Endothelial cell of umbilical vein (primary cell): Measurements from ENCODE around the gene PLEKHA7. TPM values are rescaled to one million over a fixed set of nuclear protein-coding genes. Genes with fewer than 3 reads are reported as not detected.

Experiments used
- BruUV-seq: library from RNA; stranded (reverse); fragments of 400-500 nt; replicated peaks from 2 replicates; lab custom pipeline; 2021; lab: Mats Ljungman, UMichigan
- CTCF ChIA-PET: fragments of 300-600, 350-600 bp; sonication (Branson Sonifier 250); formaldehyde crosslinking; loops from one replicate; lab custom pipeline; 2021; ENCODE audit warnings: antibody characterized with exemption, inconsistent platforms; lab: Charles Lee
- POLR2A ChIA-PET: fragments of 300-600, 350-600 bp; sonication (Branson Sonifier 250); formaldehyde crosslinking; loops from one replicate; lab custom pipeline; 2021; ENCODE audit warnings: antibody characterized with exemption, inconsistent platforms; lab: Charles Lee
- DNase-seq: peaks from one replicate; pipeline ENCODE4 v3.0.0-alpha.2; 2011; ENCODE audit warnings: low read depth, low spot score
- FAIRE-seq: peaks from 2 replicates; lab custom pipeline; 2011; peaks lifted over from hg19 to GRCh38; lab: Jason Lieb, UNC
- H2AFZ ChIP-seq: 2 replicates; pipeline ENCODE4 v1.6.0; 2012; ENCODE audit warnings: low read depth, low read length, control low read depth, inconsistent platforms
- H3K27ac ChIP-seq: 2 replicates; pipeline ENCODE4 v1.5.1; 2011; ENCODE audit warnings: low read depth, mild to moderate bottlenecking, control low read depth, low read length, moderate library complexity; ENCODE audit not compliant: insufficient read depth
- H3K27me3 ChIP-seq, 2 experiments: 2 replicates each; pipeline versions ENCODE4 v1.6.0 to v1.6.1; 2011; ENCODE audit warnings: low read length in 2 of 2, mixed read lengths in 1 of 2; ENCODE audit not compliant: control insufficient read depth in 2 of 2, insufficient read depth in 2 of 2
- H3K36me3 ChIP-seq, 2 experiments: 2 replicates in 1 of 2; 3 replicates in 1 of 2; pipeline ENCODE4 v1.5.1; 2011; ENCODE audit warnings: low read length in 2 of 2, mild to moderate bottlenecking in 1 of 2, moderate library complexity in 1 of 2; ENCODE audit not compliant: control insufficient read depth in 2 of 2, insufficient read depth in 2 of 2; ENCODE audit errors: extremely low read depth in 1 of 2
- H3K4me1 ChIP-seq: 3 replicates; pipeline ENCODE4 v1.5.1; 2011; ENCODE audit warnings: mild to moderate bottlenecking, low read length; ENCODE audit not compliant: control insufficient read depth, insufficient read depth; ENCODE audit errors: extremely low read depth
- H3K4me2 ChIP-seq: 2 replicates; pipeline ENCODE4 v1.6.1; 2011; ENCODE audit warnings: low read length, control low read depth, mixed read lengths; ENCODE audit not compliant: insufficient read depth
- H3K4me3 ChIP-seq, 3 experiments: fragments of 200-600 bp in 1 of 3; sonication (generic), shearing (Covaris generic) in 1 of 3; replicated peaks in 1 of 3; 2 replicates each; pipeline ENCODE4 v1.5.1; 2011 to 2016; ENCODE audit warnings: control low read depth in 3 of 3, low read length in 3 of 3, mild to moderate bottlenecking in 2 of 3, inconsistent platforms in 1 of 3, low read depth in 1 of 3, moderate library complexity in 1 of 3; ENCODE audit not compliant: insufficient read depth in 1 of 3
- H3K79me2 ChIP-seq: 2 replicates; pipeline ENCODE4 v1.6.0; 2012; ENCODE audit warnings: low read length, inconsistent platforms; ENCODE audit not compliant: control insufficient read depth, insufficient read depth
- H3K9ac ChIP-seq: replicated peaks from 2 replicates; pipeline ENCODE3; 2011; ENCODE audit warnings: low read length, control low read depth; ENCODE audit not compliant: insufficient read depth; ENCODE audit errors: extremely low read depth
- H3K9me1 ChIP-seq: replicated peaks from 3 replicates; pipeline ENCODE4 v1.6.0; 2011; ENCODE audit warnings: mild to moderate bottlenecking, low read length; ENCODE audit not compliant: control insufficient read depth, insufficient read depth; ENCODE audit errors: extremely low read depth
- H3K9me3 ChIP-seq: replicated peaks from 2 replicates; pipeline ENCODE4 v1.5.1; 2012; ENCODE audit warnings: low read length, inconsistent platforms; ENCODE audit not compliant: control insufficient read depth, insufficient read depth
- H4K20me1 ChIP-seq: replicated peaks from 2 replicates; pipeline ENCODE3; 2011; ENCODE audit warnings: mild to moderate bottlenecking, low read length; ENCODE audit not compliant: control insufficient read depth, insufficient read depth; ENCODE audit errors: extremely low read depth
- CTCF ChIP-seq, 2 donors: IDR thresholded peaks; 1 replicate in 1 of 2; 2 replicates in 1 of 2; pipeline ENCODE4 v1.5.1; 2011; ENCODE audit warnings: low read length in 2 of 2, mild to moderate bottlenecking in 2 of 2, moderate library complexity in 2 of 2, control low read depth in 1 of 2, inconsistent platforms in 1 of 2, low read depth in 1 of 2; ENCODE audit not compliant: insufficient read depth in 1 of 2; ENCODE audit errors: extremely low read depth in 1 of 2
- GATA2 ChIP-seq: IDR thresholded peaks from 2 replicates; pipeline ENCODE4 v1.7.0; 2011; ENCODE audit warnings: low read depth, mild to moderate bottlenecking, moderate library complexity, mixed read lengths, low read length; ENCODE audit not compliant: insufficient read length, insufficient read depth
- JUN ChIP-seq: IDR thresholded peaks from 2 replicates; pipeline ENCODE4 v1.6.1; 2011; ENCODE audit warnings: borderline replicate concordance, low read depth; ENCODE audit not compliant: insufficient read length, insufficient read depth
- MYC ChIP-seq: IDR thresholded peaks from one replicate; pipeline ENCODE4 v1.6.1; 2011; ENCODE audit warnings: mild to moderate bottlenecking, low read depth, low read length
- POLR2A ChIP-seq: IDR thresholded peaks from 2 replicates; pipeline ENCODE4 v1.6.1; 2012; ENCODE audit warnings: low read depth, mild to moderate bottlenecking, control low read depth, low read length
- POLR2AphosphoS5 ChIP-seq: IDR thresholded peaks from 2 replicates; pipeline ENCODE4 v1.6.1; 2012; ENCODE audit warnings: low read depth, mild to moderate bottlenecking, control low read depth, low read length, moderate library complexity; ENCODE audit not compliant: insufficient read depth
- dilution Hi-C: fragments of 300-500 bp; cut with MboI; formaldehyde crosslinking; loops from one replicate; pipeline ENCODE4 v1.15.0; 2019; ENCODE audit warnings: low sequenced_read_pairs; ENCODE audit not compliant: extremely low pct_ligation_motif_present
- intact Hi-C: fragments of 100-400 bp; cut with micrococcal nuclease; formaldehyde crosslinking; loops from one replicate; pipeline ENCODE4 v1.10.0; 2022
- polyA plus RNA-seq, 4 experiments: library from polyadenylated mRNA; depleted of rRNA in 3 of 4; stranded (reverse) in 3 of 4; unstranded in 1 of 4; fragments of >200 nt; gene quantifications; 2 replicates each; pipeline versions ENCODE4 v1.2.1 to v1.2.3, GENCODE V29; 2011 to 2012; ENCODE audit warnings: missing spikeins in 1 of 4
- total RNA-seq: library from RNA; stranded (reverse); gene quantifications from 2 replicates; pipeline ENCODE4 v1.2.3, GENCODE V29; 2021
- TF ChIP-seq, protein P1 (sequence below): IDR thresholded peaks from 2 replicates; pipeline ENCODE4 v1.6.1; 2011; ENCODE audit not compliant: insufficient read depth, insufficient read length

The PLEKHA7 gene
- total and polyA plus RNA-seq, 2 donors (not counting 3 experiments of a cell fraction or from before 2014, with no cell fraction given), result 1.7 to 3.8 TPM

GRCh38 chr11:17046690-17047089 is 32.5 kb upstream of the PLEKHA7 start:
- Histone ChIP-seq H2AFZ (no peak overlapping the region), H3K79me2 (no peaks in the 10 kb centered on the region), H3K9me3 (no peaks in the 10 kb centered on the region), H3K27ac (no peak overlapping the region), H4K20me1 (no peaks in the 10 kb centered on the region), H3K27me3 (no peaks in the 10 kb centered on the region), H3K36me3 (no peaks in the 10 kb centered on the region), H3K4me3 (no peak overlapping the region), H3K9ac (no peak overlapping the region), H3K9me1 (no peaks in the 10 kb centered on the region), H3K4me1 (no peaks in the 10 kb centered on the region), H3K4me2 (no peak overlapping the region)
- no peak for FAIRE-seq
- dilution Hi-C loops, result no loop called here
- DNase-seq, result no peak
- no TSS peak for BruUV-seq
- TF ChIP-seq, protein P1, sequence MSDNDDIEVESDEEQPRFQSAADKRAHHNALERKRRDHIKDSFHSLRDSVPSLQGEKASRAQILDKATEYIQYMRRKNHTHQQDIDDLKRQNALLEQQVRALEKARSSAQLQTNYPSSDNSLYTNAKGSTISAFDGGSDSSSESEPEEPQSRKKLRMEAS, result no peak
- no peak for TF ChIP-seq MYC
- TF ChIP-seq JUN, result no peak
- TF ChIP-seq GATA2, result no peak
- TF ChIP-seq POLR2A, result no peak
- TF ChIP-seq CTCF (IDR thresholded peaks at IDR 0.05; ENCODE audit: extremely low read depth in 1 of 2, insufficient read depth in 1 of 2, low read depth in 1 of 2, low read length in 2 of 2), result no peak
- no peak for TF ChIP-seq POLR2AphosphoS5
- intact Hi-C loops, result no loop called here
- ChIA-PET POLR2A (no interaction called here), CTCF (interaction anchor here (1.3 kb wide), 1 partner anchor 261 kb away, joined by 3 read pairs; no protein-coding TSS in a partner anchor)
